Suprapubic skin (tissue), 4 donors: ENCODE data around the gene STX8. TPM values are rescaled to one million over a fixed set of nuclear protein-coding genes. Genes with fewer than 3 reads are reported as not detected.

Source experiments
- DNase-seq, 2 donors: peaks; one replicate each; pipeline ENCODE4 v3.0.0-alpha.2; 2019; ENCODE audit warnings: low spot score in 2 of 2
- H3K27ac ChIP-seq: fragments of 200-600 bp; sonication (generic); one replicate; pipeline ENCODE4 v1.5.1; 2019
- H3K27me3 ChIP-seq: fragments of 200-600 bp; sonication (generic); one replicate; pipeline ENCODE4 v1.5.1; 2019
- H3K36me3 ChIP-seq: fragments of 200-600 bp; sonication (generic); one replicate; pipeline ENCODE4 v1.5.1; 2019
- H3K4me1 ChIP-seq: fragments of 200-600 bp; sonication (generic); one replicate; pipeline ENCODE4 v1.5.1; 2019
- H3K4me3 ChIP-seq: fragments of 200-600 bp; sonication (generic); one replicate; pipeline ENCODE4 v1.5.1; 2019; ENCODE audit warnings: mild to moderate bottlenecking
- H3K9me3 ChIP-seq: fragments of 200-600 bp; sonication (generic); one replicate; pipeline ENCODE4 v1.5.1; 2019
- EP300 ChIP-seq: sonication (generic); formaldehyde crosslinking; IDR thresholded peaks from one replicate; pipeline ENCODE4 v1.6.1; 2017; ENCODE audit warnings: antibody characterized with exemption
- POLR2A ChIP-seq, 2 donors: fragments of 450-650 bp; IDR thresholded peaks; one replicate each; pipeline ENCODE4 v1.6.1; 2017; ENCODE audit warnings: antibody characterized with exemption in 2 of 2, mild to moderate bottlenecking in 2 of 2, moderate library complexity in 2 of 2
- POLR2AphosphoS5 ChIP-seq, 3 donors: sonication (generic); formaldehyde crosslinking; IDR thresholded peaks; one replicate each; pipeline ENCODE4 v1.6.1; 2017; ENCODE audit warnings: antibody characterized with exemption in 3 of 3
- WGBS: methylation state at CpG from one replicate; pipeline ENCODE4 v1.1.5; 2018; 5-methylcytosine and 5-hydroxymethylcytosine counted together
- total RNA-seq, 4 donors: library from RNA; depleted of rRNA; stranded (reverse); fragments of >200 nt; gene quantifications; one replicate each; pipeline ENCODE4 v1.1.0, GENCODE V29; 2016
- TF ChIP-seq, protein P1 (sequence below), 2 donors: fragments of 200-600 bp in 1 of 2; fragments of 450-650 bp in 1 of 2; sonication (generic) in 1 of 2; IDR thresholded peaks; one replicate each; pipeline ENCODE4 v1.5.1; 2016 to 2019; ENCODE audit warnings: antibody characterized with exemption in 2 of 2, mild to moderate bottlenecking in 1 of 2, moderate library complexity in 1 of 2

The STX8 gene
- total RNA-seq, 4 donors from 2014 or later = 21.5 to 74.0 (median 38.4) TPM

DNA sequence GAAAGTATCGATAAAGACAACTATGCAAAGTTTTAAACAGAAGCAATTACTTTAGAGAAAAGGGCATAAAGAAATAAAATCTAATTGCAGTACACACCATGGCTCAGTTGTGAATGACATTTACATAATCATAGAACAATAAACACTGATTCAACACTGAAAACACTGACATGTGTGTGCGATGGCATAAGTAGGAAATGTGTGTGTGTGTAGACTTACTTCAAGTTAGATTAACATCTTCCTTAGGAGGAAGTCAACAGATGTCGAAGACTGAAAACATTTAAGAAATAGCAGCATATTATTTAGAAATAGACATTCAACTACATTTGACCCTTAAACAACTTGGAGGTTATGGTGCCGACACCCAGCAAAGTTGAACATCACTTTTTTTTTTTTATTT is 172.4 kb downstream of the STX8 start:
- H3K27me3 ChIP-seq = no peaks in the 10 kb centered on the region
- TF ChIP-seq POLR2AphosphoS5 (IDR thresholded peaks at IDR 0.05) = no peak
- no peak for TF ChIP-seq EP300
- TF ChIP-seq, protein P1, sequence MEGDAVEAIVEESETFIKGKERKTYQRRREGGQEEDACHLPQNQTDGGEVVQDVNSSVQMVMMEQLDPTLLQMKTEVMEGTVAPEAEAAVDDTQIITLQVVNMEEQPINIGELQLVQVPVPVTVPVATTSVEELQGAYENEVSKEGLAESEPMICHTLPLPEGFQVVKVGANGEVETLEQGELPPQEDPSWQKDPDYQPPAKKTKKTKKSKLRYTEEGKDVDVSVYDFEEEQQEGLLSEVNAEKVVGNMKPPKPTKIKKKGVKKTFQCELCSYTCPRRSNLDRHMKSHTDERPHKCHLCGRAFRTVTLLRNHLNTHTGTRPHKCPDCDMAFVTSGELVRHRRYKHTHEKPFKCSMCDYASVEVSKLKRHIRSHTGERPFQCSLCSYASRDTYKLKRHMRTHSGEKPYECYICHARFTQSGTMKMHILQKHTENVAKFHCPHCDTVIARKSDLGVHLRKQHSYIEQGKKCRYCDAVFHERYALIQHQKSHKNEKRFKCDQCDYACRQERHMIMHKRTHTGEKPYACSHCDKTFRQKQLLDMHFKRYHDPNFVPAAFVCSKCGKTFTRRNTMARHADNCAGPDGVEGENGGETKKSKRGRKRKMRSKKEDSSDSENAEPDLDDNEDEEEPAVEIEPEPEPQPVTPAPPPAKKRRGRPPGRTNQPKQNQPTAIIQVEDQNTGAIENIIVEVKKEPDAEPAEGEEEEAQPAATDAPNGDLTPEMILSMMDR (IDR thresholded peaks at IDR 0.05) = no peak
- TF ChIP-seq POLR2A (IDR thresholded peaks at IDR 0.05) = no peak
- DNase-seq = no peak
- no peaks in the 10 kb centered on the region for H3K4me1 ChIP-seq
- no peaks in the 10 kb centered on the region for H3K36me3 ChIP-seq
- WGBS = 94% methylated on average over 4 of the region's 4 CpGs
- no peak overlapping the region for H3K4me3 ChIP-seq
- H3K27ac ChIP-seq = no peak overlapping the region
- H3K9me3 ChIP-seq = no peaks in the 10 kb centered on the region

DNA sequence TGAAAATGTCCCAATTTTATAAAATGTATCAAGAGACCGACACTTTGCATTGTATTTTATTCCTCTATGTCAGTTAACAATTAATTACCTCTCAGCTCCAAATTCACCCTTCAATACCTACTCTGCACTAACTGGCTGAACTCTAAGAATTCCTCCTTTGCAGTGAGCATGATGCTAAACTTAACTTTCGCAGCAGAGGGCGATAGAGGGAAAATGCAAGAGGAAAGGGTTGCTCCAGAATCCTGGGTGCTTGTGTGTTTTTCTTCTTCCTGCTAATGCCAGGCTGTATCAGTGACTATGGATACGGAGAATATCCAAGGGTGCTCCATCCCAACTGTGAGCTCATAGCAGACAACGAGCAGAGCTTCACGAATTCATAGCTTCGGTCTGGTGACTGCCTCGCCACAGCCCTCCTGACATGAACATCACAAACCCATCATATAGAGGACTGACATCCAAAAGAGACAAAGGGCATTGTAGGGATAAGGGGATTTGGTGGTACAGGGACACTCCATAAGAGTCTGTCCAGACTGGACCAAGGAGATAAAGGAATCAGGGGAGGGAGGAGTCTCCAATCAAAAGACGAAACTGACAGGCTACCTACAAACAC is 172.9 kb downstream of the STX8 start:
- no peaks in the 10 kb centered on the region for H3K27me3 ChIP-seq
- H3K4me3 ChIP-seq = no peak overlapping the region
- H3K9me3 ChIP-seq = no peaks in the 10 kb centered on the region
- WGBS = 95% methylated on average over 9 of the region's 9 CpGs
- TF ChIP-seq POLR2A (IDR thresholded peaks at IDR 0.05) = no peak
- TF ChIP-seq, protein P1 (IDR thresholded peaks at IDR 0.05) = peak in 1 of 2 donors; percentile 28
- H3K36me3 ChIP-seq = no peaks in the 10 kb centered on the region
- DNase-seq = no peak
- H3K4me1 ChIP-seq = no peaks in the 10 kb centered on the region
- H3K27ac ChIP-seq = no peak overlapping the region

- DNase-seq = no peak
- H3K27ac ChIP-seq = no peak overlapping the region
- no peak overlapping the region for H3K4me3 ChIP-seq
- H3K9me3 ChIP-seq = no peaks in the 10 kb centered on the region
- H3K27me3 ChIP-seq = no peaks in the 10 kb centered on the region
- WGBS = 59% methylated on average over 4 of the region's 4 CpGs
- H3K4me1 ChIP-seq = no peaks in the 10 kb centered on the region
- no peak for TF ChIP-seq POLR2A (IDR thresholded peaks at IDR 0.05)
- no peak for TF ChIP-seq POLR2AphosphoS5 (IDR thresholded peaks at IDR 0.05)
- no peak for TF ChIP-seq EP300
- TF ChIP-seq, protein P1 (IDR thresholded peaks at IDR 0.05) = no peak
- H3K36me3 ChIP-seq = no peaks in the 10 kb centered on the region
Observed at GRCh38 chr17:9401434-9401833, 174.2 kb downstream of the STX8 start.

GRCh38 chr17:9389111-9389527 is 186.5 kb downstream of the STX8 start:
- WGBS = 80% methylated on average over 3 of the region's 3 CpGs
- Histone ChIP-seq H3K27ac (no peak overlapping the region), H3K9me3 (peaks cover 5% of the 10 kb centered on the region), H3K27me3 (no peaks in the 10 kb centered on the region), H3K4me1 (no peaks in the 10 kb centered on the region), H3K4me3 (no peak overlapping the region), H3K36me3 (no peaks in the 10 kb centered on the region)
- DNase-seq = no peak
- TF ChIP-seq POLR2AphosphoS5 (IDR thresholded peaks at IDR 0.05) = no peak
- no peak for TF ChIP-seq EP300
- TF ChIP-seq, protein P1 (IDR thresholded peaks at IDR 0.05) = no peak
- TF ChIP-seq POLR2A (IDR thresholded peaks at IDR 0.05) = no peak

- Histone ChIP-seq H3K9me3 (no peaks in the 10 kb centered on the region), H3K27ac (no peak overlapping the region), H3K4me3 (no peak overlapping the region), H3K27me3 (no peaks in the 10 kb centered on the region), H3K36me3 (no peaks in the 10 kb centered on the region), H3K4me1 (no peaks in the 10 kb centered on the region)
- no peak for TF ChIP-seq POLR2A (IDR thresholded peaks at IDR 0.05)
- TF ChIP-seq POLR2AphosphoS5 (IDR thresholded peaks at IDR 0.05) = no peak
- TF ChIP-seq EP300 = no peak
- TF ChIP-seq, protein P1 (IDR thresholded peaks at IDR 0.05) = no peak
- DNase-seq = no peak
- WGBS = 60% methylated on average over 3 of the region's 3 CpGs
Observed at GRCh38 chr17:9386401-9386800, 189.2 kb downstream of the STX8 start.
